HCT116 (cell line): ENCODE data around the gene CERCAM. TPM values are rescaled to one million over a fixed set of nuclear protein-coding genes. Genes with fewer than 3 reads are reported as not detected.

ENCODE experiments used
- ATAC-seq: fragments of 200-7000 bp; cut with Tn5 transposase; 2 replicates; pipeline ENCODE4 v1.9.1; 2020; ENCODE audit warnings: mild to moderate bottlenecking, moderate library complexity
- BruUV-seq: library from RNA; stranded (reverse); fragments of 400-500 nt; replicated peaks from 2 replicates; lab custom pipeline; 2021; lab: Mats Ljungman, UMichigan
- CTCF ChIA-PET: fragments of 300-600 bp; sonication (Branson Sonifier 250); formaldehyde crosslinking; loops from one replicate; lab custom pipeline; 2021; ENCODE audit warnings: antibody characterized with exemption; lab: Charles Lee
- POLR2A ChIA-PET: fragments of 300-600, 350-600 bp; sonication (Branson Sonifier 250); formaldehyde crosslinking; loops from one replicate; lab custom pipeline; 2021; ENCODE audit warnings: antibody characterized with exemption; lab: Charles Lee
- RAD21 ChIA-PET, 2 experiments: fragments of 300-600 bp; sonication (Branson Sonifier 250); formaldehyde crosslinking; loops; one replicate each; lab custom pipeline; 2023; ENCODE audit warnings: low total read pairs in 2 of 2; ENCODE audit not compliant: uncharacterized antibody in 2 of 2, unreplicated experiment in 2 of 2, low non-redundant PET in 1 of 2; lab: Charles Lee
- DNase-seq: peaks from one replicate; pipeline ENCODE4 v3.0.0-alpha.2; 2010; ENCODE audit warnings: low read depth, low spot score
- H2AFZ ChIP-seq: fragments of 200-600 bp; shearing (Covaris generic), sonication (generic); 2 replicates; pipeline ENCODE4 v1.6.1; 2017; ENCODE audit warnings: low read depth, mixed run types, mixed read lengths, antibody characterized with exemption, low read length; ENCODE audit not compliant: poor library complexity, severe bottlenecking
- H3K27ac ChIP-seq: 2 replicates; pipeline ENCODE4 v1.5.1; 2012; ENCODE audit warnings: low read depth, low read length
- H3K27me3 ChIP-seq: fragments of 200-600 bp; sonication (generic); 2 replicates; pipeline ENCODE4 v1.6.1; 2016; ENCODE audit warnings: mixed run types, low read length, mixed read lengths; ENCODE audit not compliant: insufficient read depth
- H3K36me3 ChIP-seq, 2 experiments: fragments of 200-500 bp in 1 of 2; fragments of 200-600 bp in 1 of 2; sonication (Bioruptor generic) in 1 of 2; sonication (generic) in 1 of 2; 2 replicates each; pipeline versions ENCODE4 v1.5.1 to v1.6.1; 2014 to 2016; ENCODE audit warnings: low read length in 2 of 2, inconsistent platforms in 1 of 2, mixed read lengths in 1 of 2, mixed run types in 1 of 2; ENCODE audit not compliant: insufficient read depth in 2 of 2, control insufficient read depth in 1 of 2
- H3K4me1 ChIP-seq, 2 experiments: fragments of 200-600 bp in 1 of 2; sonication (generic) in 1 of 2; 2 replicates each; pipeline versions ENCODE4 v1.5.1 to v1.6.1; 2012 to 2017; ENCODE audit warnings: low read length in 2 of 2, inconsistent platforms in 1 of 2, mild to moderate bottlenecking in 1 of 2, mixed read lengths in 1 of 2, mixed run types in 1 of 2, moderate library complexity in 1 of 2; ENCODE audit not compliant: insufficient read depth in 2 of 2, control insufficient read depth in 1 of 2
- H3K4me2 ChIP-seq: fragments of 200-600 bp; sonication (generic); 2 replicates; pipeline ENCODE4 v1.6.1; 2017; ENCODE audit warnings: mixed run types, low read length, mixed read lengths
- H3K4me3 ChIP-seq, 2 experiments: fragments of 200-600 bp in 1 of 2; sonication (generic) in 1 of 2; replicated peaks in 1 of 2; 2 replicates each; pipeline ENCODE4 v1.5.1; 2011 to 2016; ENCODE audit warnings: low read length in 2 of 2, control low read depth in 1 of 2, low read depth in 1 of 2, mild to moderate bottlenecking in 1 of 2, mixed read lengths in 1 of 2, mixed run types in 1 of 2
- H3K79me2 ChIP-seq: fragments of 200-600 bp; sonication (generic); 2 replicates; pipeline ENCODE4 v1.6.1; 2017; ENCODE audit warnings: mild to moderate bottlenecking, mixed run types, low read length, moderate library complexity, mixed read lengths; ENCODE audit not compliant: insufficient read depth
- H3K9ac ChIP-seq: fragments of 200-600 bp; sonication (generic); 2 replicates; pipeline ENCODE4 v1.6.1; 2016; ENCODE audit warnings: low read length, mixed read lengths
- H3K9me2 ChIP-seq: fragments of 200-600 bp; sonication (generic), shearing (Covaris generic); 2 replicates; pipeline ENCODE4 v1.6.1; 2017; ENCODE audit warnings: mixed run types, mild to moderate bottlenecking, moderate library complexity; ENCODE audit not compliant: insufficient read depth
- H3K9me3 ChIP-seq, 2 experiments: fragments of 200-500 bp in 1 of 2; fragments of 200-600 bp in 1 of 2; sonication (Bioruptor generic) in 1 of 2; sonication (generic) in 1 of 2; 2 replicates each; pipeline ENCODE4 v1.6.1; 2014 to 2017; ENCODE audit warnings: low read length in 2 of 2, mixed read lengths in 2 of 2, inconsistent platforms in 1 of 2, low read depth in 1 of 2, mild to moderate bottlenecking in 1 of 2, mixed run types in 1 of 2, moderate library complexity in 1 of 2; ENCODE audit not compliant: control insufficient read depth in 1 of 2, insufficient read depth in 1 of 2
- H4K20me1 ChIP-seq: fragments of 200-600 bp; sonication (generic), shearing (Covaris generic); 2 replicates; pipeline ENCODE4 v1.6.1; 2017; ENCODE audit warnings: mixed run types, mild to moderate bottlenecking, moderate library complexity; ENCODE audit not compliant: insufficient read depth
- CEBPB ChIP-seq: IDR thresholded peaks from 2 replicates; pipeline ENCODE4 v1.6.1; 2012; ENCODE audit warnings: low read depth
- EGR1 ChIP-seq: IDR thresholded peaks from 2 replicates; pipeline ENCODE4 v1.6.1; 2012; ENCODE audit warnings: low read depth
- ELF1 ChIP-seq: IDR thresholded peaks from 2 replicates; pipeline ENCODE4 v1.6.1; 2012; ENCODE audit warnings: low read depth, borderline replicate concordance
- EZH2 ChIP-seq: fragments of 200-600 bp; sonication (generic); IDR thresholded peaks from 2 replicates; pipeline ENCODE4 v1.6.1; 2017; ENCODE audit warnings: antibody characterized with exemption, mixed run types
- EZH2phosphoT487 ChIP-seq: fragments of 200-600 bp; IDR thresholded peaks from 2 replicates; pipeline ENCODE4 v1.6.1; 2018; ENCODE audit warnings: antibody characterized with exemption, borderline replicate concordance
- JUND ChIP-seq: IDR thresholded peaks from 2 replicates; pipeline ENCODE4 v1.6.1; 2012
- POLR2A ChIP-seq: IDR thresholded peaks from 2 replicates; pipeline ENCODE4 v1.7.0; 2011; ENCODE audit warnings: borderline replicate concordance; ENCODE audit not compliant: insufficient read depth, insufficient read length; ENCODE audit errors: extremely low read depth
- POLR2AphosphoS5 ChIP-seq: IDR thresholded peaks from 2 replicates; pipeline ENCODE4 v1.6.1; 2011; ENCODE audit warnings: mild to moderate bottlenecking, low read depth, low read length, moderate library complexity
- RAD21 ChIP-seq: IDR thresholded peaks from 2 replicates; pipeline ENCODE4 v1.6.1; 2012; ENCODE audit warnings: low read depth, mild to moderate bottlenecking
- SIN3A ChIP-seq: IDR thresholded peaks from 2 replicates; pipeline ENCODE4 v1.6.1; 2012; ENCODE audit warnings: low read depth
- SP1 ChIP-seq: IDR thresholded peaks from 2 replicates; pipeline ENCODE4 v1.6.1; 2012; ENCODE audit warnings: low read depth
- TCF7L2 ChIP-seq: IDR thresholded peaks from 2 replicates; pipeline ENCODE4 v1.7.0; 2011; ENCODE audit warnings: borderline replicate concordance, inconsistent platforms; ENCODE audit not compliant: insufficient read depth, insufficient read length; ENCODE audit errors: extremely low read depth
- YY1 ChIP-seq: IDR thresholded peaks from 2 replicates; pipeline ENCODE4 v1.6.1; 2011; ENCODE audit warnings: low read length, low read depth, moderate library complexity, mild to moderate bottlenecking; ENCODE audit not compliant: insufficient replicate concordance; ENCODE audit errors: extremely low read depth
- ZFX ChIP-seq: fragments of 450-650 bp; IDR thresholded peaks from 2 replicates; pipeline ENCODE4 v1.6.1; 2017
- ZNF274 ChIP-seq: fragments of 200-500 bp; sonication (Bioruptor generic); IDR thresholded peaks from 2 replicates; pipeline ENCODE4 v1.6.1; 2014; ENCODE audit warnings: mild to moderate bottlenecking, low read depth, low read length, inconsistent platforms
- intact Hi-C: fragments of 100-400 bp; cut with micrococcal nuclease; formaldehyde crosslinking; loops from 2 replicates; pipeline ENCODE4 v1.10.0; 2022
- total RNA-seq: library from RNA; stranded (reverse); gene quantifications from one replicate; pipeline ENCODE4 v1.2.1, GENCODE V29; 2021; ENCODE audit not compliant: unreplicated experiment
- TF ChIP-seq, protein P1 (sequence below): IDR thresholded peaks from 2 replicates; pipeline ENCODE4 v1.6.1; 2012
- TF ChIP-seq, protein P2 (sequence below): IDR thresholded peaks from 2 replicates; pipeline ENCODE4 v1.6.1; 2011; ENCODE audit warnings: mild to moderate bottlenecking, low read length, moderate library complexity; ENCODE audit not compliant: insufficient replicate concordance; ENCODE audit errors: extremely low read depth
- TF ChIP-seq, protein P3 (sequence below): IDR thresholded peaks from 2 replicates; pipeline ENCODE4 v1.6.1; 2012; ENCODE audit warnings: low read depth
- TF ChIP-seq, protein P4 (sequence below), 3 experiments: fragments of 200-600 bp in 1 of 3; sonication (generic) in 1 of 3; IDR thresholded peaks in 2 of 3; conservative IDR thresholded peaks in 1 of 3; 2 replicates each; pipeline ENCODE4 v1.5.1; 2012 to 2017; ENCODE audit warnings: low read depth in 2 of 3, low read length in 2 of 3, antibody characterized with exemption in 1 of 3, borderline replicate concordance in 1 of 3, control low read depth in 1 of 3, mild to moderate bottlenecking in 1 of 3, mixed read lengths in 1 of 3, mixed run types in 1 of 3, moderate library complexity in 1 of 3; ENCODE audit not compliant: insufficient read depth in 1 of 3
- TF ChIP-seq, protein P5 (sequence below): IDR thresholded peaks from 2 replicates; pipeline ENCODE4 v1.6.1; 2012

CERCAM gene
- total RNA-seq, 1 experiment from 2014 or later = 27.0 TPM

DNA sequence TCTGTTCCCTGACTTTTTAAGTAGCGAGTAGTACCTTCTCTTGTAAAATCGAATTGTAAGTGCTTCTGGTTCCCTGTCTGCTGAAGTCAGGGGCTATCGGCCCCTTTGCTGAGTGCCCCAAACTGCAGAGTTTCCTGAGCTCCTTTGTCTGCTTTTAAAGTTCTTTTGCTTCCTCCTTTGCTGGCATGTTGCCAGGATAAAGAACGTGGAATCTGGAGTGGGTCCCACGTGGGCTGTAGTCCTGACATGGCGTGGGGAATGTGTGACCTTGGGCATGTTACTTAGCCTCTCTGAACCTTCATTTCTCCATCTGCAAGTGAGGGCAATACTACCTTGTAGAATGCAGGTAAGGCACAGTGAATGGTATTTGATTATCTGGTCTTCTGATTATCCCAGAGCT, 21.5 kb downstream of the CERCAM start:
- no peak for ATAC-seq
- no peak for DNase-seq
- TF ChIP-seq TCF7L2 = no peak
- TF ChIP-seq SP1 = no peak
- no peak for TF ChIP-seq POLR2AphosphoS5
- TF ChIP-seq RAD21 = no peak
- TF ChIP-seq, protein P1, sequence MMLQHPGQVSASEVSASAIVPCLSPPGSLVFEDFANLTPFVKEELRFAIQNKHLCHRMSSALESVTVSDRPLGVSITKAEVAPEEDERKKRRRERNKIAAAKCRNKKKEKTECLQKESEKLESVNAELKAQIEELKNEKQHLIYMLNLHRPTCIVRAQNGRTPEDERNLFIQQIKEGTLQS = no peak
- no peak for TF ChIP-seq EGR1
- TF ChIP-seq ELF1 = no peak
- TF ChIP-seq POLR2A = no peak
- TF ChIP-seq CEBPB = no peak
- TF ChIP-seq ZNF274 = no peak
- TF ChIP-seq, protein P2, sequence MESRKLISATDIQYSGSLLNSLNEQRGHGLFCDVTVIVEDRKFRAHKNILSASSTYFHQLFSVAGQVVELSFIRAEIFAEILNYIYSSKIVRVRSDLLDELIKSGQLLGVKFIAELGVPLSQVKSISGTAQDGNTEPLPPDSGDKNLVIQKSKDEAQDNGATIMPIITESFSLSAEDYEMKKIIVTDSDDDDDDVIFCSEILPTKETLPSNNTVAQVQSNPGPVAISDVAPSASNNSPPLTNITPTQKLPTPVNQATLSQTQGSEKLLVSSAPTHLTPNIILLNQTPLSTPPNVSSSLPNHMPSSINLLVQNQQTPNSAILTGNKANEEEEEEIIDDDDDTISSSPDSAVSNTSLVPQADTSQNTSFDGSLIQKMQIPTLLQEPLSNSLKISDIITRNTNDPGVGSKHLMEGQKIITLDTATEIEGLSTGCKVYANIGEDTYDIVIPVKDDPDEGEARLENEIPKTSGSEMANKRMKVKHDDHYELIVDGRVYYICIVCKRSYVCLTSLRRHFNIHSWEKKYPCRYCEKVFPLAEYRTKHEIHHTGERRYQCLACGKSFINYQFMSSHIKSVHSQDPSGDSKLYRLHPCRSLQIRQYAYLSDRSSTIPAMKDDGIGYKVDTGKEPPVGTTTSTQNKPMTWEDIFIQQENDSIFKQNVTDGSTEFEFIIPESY = no peak
- no peak for TF ChIP-seq SIN3A
- TF ChIP-seq YY1 = no peak
- TF ChIP-seq, protein P3, sequence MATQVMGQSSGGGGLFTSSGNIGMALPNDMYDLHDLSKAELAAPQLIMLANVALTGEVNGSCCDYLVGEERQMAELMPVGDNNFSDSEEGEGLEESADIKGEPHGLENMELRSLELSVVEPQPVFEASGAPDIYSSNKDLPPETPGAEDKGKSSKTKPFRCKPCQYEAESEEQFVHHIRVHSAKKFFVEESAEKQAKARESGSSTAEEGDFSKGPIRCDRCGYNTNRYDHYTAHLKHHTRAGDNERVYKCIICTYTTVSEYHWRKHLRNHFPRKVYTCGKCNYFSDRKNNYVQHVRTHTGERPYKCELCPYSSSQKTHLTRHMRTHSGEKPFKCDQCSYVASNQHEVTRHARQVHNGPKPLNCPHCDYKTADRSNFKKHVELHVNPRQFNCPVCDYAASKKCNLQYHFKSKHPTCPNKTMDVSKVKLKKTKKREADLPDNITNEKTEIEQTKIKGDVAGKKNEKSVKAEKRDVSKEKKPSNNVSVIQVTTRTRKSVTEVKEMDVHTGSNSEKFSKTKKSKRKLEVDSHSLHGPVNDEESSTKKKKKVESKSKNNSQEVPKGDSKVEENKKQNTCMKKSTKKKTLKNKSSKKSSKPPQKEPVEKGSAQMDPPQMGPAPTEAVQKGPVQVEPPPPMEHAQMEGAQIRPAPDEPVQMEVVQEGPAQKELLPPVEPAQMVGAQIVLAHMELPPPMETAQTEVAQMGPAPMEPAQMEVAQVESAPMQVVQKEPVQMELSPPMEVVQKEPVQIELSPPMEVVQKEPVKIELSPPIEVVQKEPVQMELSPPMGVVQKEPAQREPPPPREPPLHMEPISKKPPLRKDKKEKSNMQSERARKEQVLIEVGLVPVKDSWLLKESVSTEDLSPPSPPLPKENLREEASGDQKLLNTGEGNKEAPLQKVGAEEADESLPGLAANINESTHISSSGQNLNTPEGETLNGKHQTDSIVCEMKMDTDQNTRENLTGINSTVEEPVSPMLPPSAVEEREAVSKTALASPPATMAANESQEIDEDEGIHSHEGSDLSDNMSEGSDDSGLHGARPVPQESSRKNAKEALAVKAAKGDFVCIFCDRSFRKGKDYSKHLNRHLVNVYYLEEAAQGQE = no peak
- TF ChIP-seq EZH2 = no peak
- TF ChIP-seq, protein P4, sequence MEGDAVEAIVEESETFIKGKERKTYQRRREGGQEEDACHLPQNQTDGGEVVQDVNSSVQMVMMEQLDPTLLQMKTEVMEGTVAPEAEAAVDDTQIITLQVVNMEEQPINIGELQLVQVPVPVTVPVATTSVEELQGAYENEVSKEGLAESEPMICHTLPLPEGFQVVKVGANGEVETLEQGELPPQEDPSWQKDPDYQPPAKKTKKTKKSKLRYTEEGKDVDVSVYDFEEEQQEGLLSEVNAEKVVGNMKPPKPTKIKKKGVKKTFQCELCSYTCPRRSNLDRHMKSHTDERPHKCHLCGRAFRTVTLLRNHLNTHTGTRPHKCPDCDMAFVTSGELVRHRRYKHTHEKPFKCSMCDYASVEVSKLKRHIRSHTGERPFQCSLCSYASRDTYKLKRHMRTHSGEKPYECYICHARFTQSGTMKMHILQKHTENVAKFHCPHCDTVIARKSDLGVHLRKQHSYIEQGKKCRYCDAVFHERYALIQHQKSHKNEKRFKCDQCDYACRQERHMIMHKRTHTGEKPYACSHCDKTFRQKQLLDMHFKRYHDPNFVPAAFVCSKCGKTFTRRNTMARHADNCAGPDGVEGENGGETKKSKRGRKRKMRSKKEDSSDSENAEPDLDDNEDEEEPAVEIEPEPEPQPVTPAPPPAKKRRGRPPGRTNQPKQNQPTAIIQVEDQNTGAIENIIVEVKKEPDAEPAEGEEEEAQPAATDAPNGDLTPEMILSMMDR (IDR thresholded peaks at IDR 0.05 in 2 of 3, conservative IDR thresholded peaks at IDR 0.05 in 1 of 3; ENCODE audit: borderline replicate concordance in 1 of 3, insufficient read depth in 1 of 3, low read depth in 2 of 3, low read length in 2 of 3) = no peak
- TF ChIP-seq, protein P5, sequence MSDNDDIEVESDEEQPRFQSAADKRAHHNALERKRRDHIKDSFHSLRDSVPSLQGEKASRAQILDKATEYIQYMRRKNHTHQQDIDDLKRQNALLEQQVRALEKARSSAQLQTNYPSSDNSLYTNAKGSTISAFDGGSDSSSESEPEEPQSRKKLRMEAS = no peak
- no peak for TF ChIP-seq ZFX
- TF ChIP-seq JUND = no peak
- TF ChIP-seq EZH2phosphoT487 = no peak
- H3K27me3 ChIP-seq = no peaks in the 10 kb centered on the region
- ChIA-PET RAD21 (no interaction called here), POLR2A (no interaction called here), CTCF (no interaction called here)
- no peak overlapping the region for H3K27ac ChIP-seq
- no peaks in the 10 kb centered on the region for H4K20me1 ChIP-seq
- no peak overlapping the region for H3K9ac ChIP-seq
- H3K9me3 ChIP-seq = no peaks in the 10 kb centered on the region
- H3K79me2 ChIP-seq = no peaks in the 10 kb centered on the region
- no TSS peak for BruUV-seq
- intact Hi-C loops = no loop called here
- H3K36me3 ChIP-seq = no peaks in the 10 kb centered on the region
- no peak overlapping the region for H2AFZ ChIP-seq
- H3K9me2 ChIP-seq = no peaks in the 10 kb centered on the region
- H3K4me1 ChIP-seq = peaks cover 2 to 10% of the 10 kb centered on the region in 2 experiments; a peak in 2 of 4 replicates
- no peak overlapping the region for H3K4me2 ChIP-seq
- H3K4me3 ChIP-seq = no peak overlapping the region
